Measurements from ENCODE around the gene FUBP3. TPM values are rescaled to one million over a fixed set of nuclear protein-coding genes. Genes with fewer than 3 reads are reported as not detected.

FUBP3 gene
- total and polyA plus RNA-seq, 12 donors, result 18.3 to 52.3 (median 39.3) TPM

DNA sequence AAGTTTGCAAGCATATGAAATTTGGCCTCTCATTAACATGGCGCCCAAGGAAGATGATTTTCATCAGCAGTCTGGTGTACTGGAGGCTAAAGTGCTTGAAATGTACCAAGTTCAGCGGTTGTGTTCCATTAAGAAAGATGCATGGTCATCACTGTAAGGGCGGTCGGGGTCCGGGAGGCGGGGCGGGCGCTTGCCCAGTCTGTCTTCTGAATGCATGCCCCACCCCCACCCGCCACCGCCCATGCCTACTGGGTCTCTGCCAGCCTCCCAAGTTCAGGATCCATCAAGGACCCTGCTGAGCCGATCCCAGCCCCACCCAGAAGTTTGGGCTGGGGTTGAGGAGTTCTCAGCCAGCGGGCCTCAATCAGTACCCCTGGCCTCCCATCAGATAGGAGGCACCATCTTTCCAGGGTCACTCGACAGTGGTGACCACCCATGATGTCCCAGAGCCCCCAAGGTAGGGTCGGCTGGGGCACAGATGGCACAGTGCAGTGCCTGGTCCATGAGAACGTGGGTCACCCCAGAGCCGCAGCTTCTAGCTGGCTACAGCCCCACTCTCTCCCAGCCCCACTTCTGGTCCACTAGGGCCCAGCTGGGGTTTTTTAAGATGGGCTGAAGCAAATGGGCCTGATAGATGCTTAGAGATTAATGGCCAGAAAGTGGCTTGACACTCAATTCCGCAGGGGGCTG, 60.6 kb downstream of the FUBP3 start:
- H3K27ac ChIP-seq, result no peak overlapping the region
- 91 to 97% (median 93%) methylated on average over 13 to 17 of the region's 17 CpGs for WGBS, 4 donors
- H3K36me3 ChIP-seq (replicated peaks in 1 of 2), result peaks cover 0 to 24% of the 10 kb centered on the region in 2 donors
- intact Hi-C loops (cut with DNase I), result no loop called here
- H3K27me3 ChIP-seq, result no peaks in the 10 kb centered on the region
- no peak for DNase-seq
- no peak overlapping the region for H3K4me3 ChIP-seq
- no peaks in the 10 kb centered on the region for H3K9me3 ChIP-seq (replicated peaks in 1 of 3)
- no peaks in the 10 kb centered on the region for H3K4me1 ChIP-seq (replicated peaks in 1 of 2)
- TF ChIP-seq, protein P1, sequence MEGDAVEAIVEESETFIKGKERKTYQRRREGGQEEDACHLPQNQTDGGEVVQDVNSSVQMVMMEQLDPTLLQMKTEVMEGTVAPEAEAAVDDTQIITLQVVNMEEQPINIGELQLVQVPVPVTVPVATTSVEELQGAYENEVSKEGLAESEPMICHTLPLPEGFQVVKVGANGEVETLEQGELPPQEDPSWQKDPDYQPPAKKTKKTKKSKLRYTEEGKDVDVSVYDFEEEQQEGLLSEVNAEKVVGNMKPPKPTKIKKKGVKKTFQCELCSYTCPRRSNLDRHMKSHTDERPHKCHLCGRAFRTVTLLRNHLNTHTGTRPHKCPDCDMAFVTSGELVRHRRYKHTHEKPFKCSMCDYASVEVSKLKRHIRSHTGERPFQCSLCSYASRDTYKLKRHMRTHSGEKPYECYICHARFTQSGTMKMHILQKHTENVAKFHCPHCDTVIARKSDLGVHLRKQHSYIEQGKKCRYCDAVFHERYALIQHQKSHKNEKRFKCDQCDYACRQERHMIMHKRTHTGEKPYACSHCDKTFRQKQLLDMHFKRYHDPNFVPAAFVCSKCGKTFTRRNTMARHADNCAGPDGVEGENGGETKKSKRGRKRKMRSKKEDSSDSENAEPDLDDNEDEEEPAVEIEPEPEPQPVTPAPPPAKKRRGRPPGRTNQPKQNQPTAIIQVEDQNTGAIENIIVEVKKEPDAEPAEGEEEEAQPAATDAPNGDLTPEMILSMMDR (IDR thresholded peaks at IDR 0.05), result no peak
- TF ChIP-seq POLR2A (IDR thresholded peaks at IDR 0.05), result no peak

DNA sequence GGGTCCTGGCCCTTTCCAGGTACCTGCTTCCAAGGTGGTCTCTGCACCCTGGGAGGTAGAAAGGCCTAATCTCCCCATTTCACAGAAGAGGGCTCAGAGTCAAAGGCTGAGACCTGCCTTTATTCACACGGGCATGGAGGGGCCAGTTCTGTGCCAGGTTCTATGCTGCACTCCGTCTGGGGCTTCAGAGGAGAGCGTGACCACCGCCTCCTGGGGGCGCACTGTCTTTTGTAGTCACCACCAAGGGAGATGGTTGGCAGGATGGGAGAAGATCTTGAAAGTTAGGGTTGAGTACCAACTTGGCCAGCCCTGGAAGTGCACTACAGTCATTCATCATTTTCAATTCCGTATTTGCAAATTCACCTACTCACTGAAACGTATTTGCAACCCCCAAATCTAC, 61.3 kb downstream of the FUBP3 start:
- intact Hi-C loops (cut with DNase I), result no loop called here
- TF ChIP-seq, protein P1 (IDR thresholded peaks at IDR 0.05), result no peak
- TF ChIP-seq POLR2A (IDR thresholded peaks at IDR 0.05), result no peak

DNA sequence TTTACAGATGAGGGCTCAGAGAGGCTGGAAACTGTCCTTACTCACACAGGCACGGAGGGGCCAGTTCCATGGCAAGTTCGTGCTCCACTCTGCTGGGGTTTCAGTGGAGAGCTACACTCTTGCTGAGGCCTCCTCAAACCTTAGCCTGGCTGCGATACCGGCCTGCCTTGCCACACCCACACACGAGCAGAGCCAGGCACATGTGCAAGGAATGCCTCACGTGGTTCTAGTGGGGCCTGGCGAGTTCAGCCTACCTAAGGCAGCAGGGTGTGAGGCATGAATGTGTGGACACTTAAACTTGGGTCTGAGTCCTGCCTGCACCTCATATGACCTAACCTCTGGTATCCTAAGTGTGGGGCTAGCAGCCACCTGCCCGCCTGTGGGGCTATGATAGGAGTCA, 63.5 kb downstream of the FUBP3 start:
- no peak overlapping the region for H3K4me3 ChIP-seq
- H3K9me3 ChIP-seq (replicated peaks in 1 of 3), result no peaks in the 10 kb centered on the region
- H3K36me3 ChIP-seq (replicated peaks in 1 of 2), result peaks cover 0 to 5% of the 10 kb centered on the region in 2 donors
- no peak overlapping the region for H3K27ac ChIP-seq
- peaks cover 3% of the 10 kb centered on the region for H3K27me3 ChIP-seq
- intact Hi-C loops (cut with DNase I), result no loop called here
- 69 to 89% (median 85%) methylated on average over 4 to 8 of the region's 8 CpGs for WGBS, 4 donors
- no peak for DNase-seq
- no peak for TF ChIP-seq POLR2A (IDR thresholded peaks at IDR 0.05)
- TF ChIP-seq, protein P1 (IDR thresholded peaks at IDR 0.05), result no peak
- H3K4me1 ChIP-seq (replicated peaks in 1 of 2), result no peaks in the 10 kb centered on the region

More for the DNA sequence above, 61.3 kb downstream of the FUBP3 start:
- Histone ChIP-seq H3K4me3 (no peak overlapping the region), H3K27me3 (no peaks in the 10 kb centered on the region), H3K36me3 (replicated peaks in 1 of 2) (peaks cover 0 to 21% of the 10 kb centered on the region in 2 donors), H3K9me3 (replicated peaks in 1 of 3) (no peaks in the 10 kb centered on the region), H3K27ac (no peak overlapping the region), H3K4me1 (replicated peaks in 1 of 2) (no peaks in the 10 kb centered on the region)
- no peak for DNase-seq
- 79 to 82% (median 81%) methylated on average over 5 to 7 of the region's 7 CpGs for WGBS, 4 donors

DNA sequence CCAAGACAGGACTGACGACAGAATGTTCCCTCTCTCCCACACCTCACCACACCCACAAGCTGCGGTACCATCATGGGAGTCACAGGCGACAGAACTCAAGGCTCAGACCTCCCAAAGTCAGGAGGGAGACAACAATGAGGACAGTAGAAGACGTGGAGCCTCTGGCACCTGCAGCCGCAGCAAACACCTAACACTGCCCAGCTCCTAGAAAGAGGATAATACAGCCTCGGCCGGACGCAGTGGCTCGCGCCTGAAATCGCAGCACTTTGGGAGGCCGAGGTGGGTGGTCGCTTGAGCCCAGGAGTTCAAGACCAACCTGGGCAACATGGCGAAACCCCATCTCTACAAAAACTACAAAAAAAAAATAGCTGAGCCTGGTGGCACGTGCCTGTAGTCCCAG, 71.8 kb downstream of the FUBP3 start:
- H3K27me3 ChIP-seq, result peaks cover 12% of the 10 kb centered on the region
- intact Hi-C loops (cut with DNase I), result no loop called here

More for the DNA sequence above, 71.8 kb downstream of the FUBP3 start:
- no peak overlapping the region for H3K27ac ChIP-seq
- no peaks in the 10 kb centered on the region for H3K4me1 ChIP-seq (replicated peaks in 1 of 2)
- no peaks in the 10 kb centered on the region for H3K36me3 ChIP-seq (replicated peaks in 1 of 2)
- TF ChIP-seq, protein P1 (IDR thresholded peaks at IDR 0.05), result no peak
- TF ChIP-seq POLR2A (IDR thresholded peaks at IDR 0.05), result no peak
- WGBS, 4 donors, result 71 to 83% (median 77%) methylated on average over 13 to 15 of the region's 15 CpGs
- H3K9me3 ChIP-seq (replicated peaks in 1 of 3), result no peaks in the 10 kb centered on the region
- H3K4me3 ChIP-seq, result no peak overlapping the region
- no peak for DNase-seq

Measured in adrenal gland (tissue), 12 donors.